ENCODE measurements around the gene ENTPD5. TPM values are rescaled to one million over a fixed set of nuclear protein-coding genes. Genes with fewer than 3 reads are reported as not detected.
"Not testable (repeated sequence)": the region's sequence is repeated elsewhere in the genome, so short reads cannot be mapped to it uniquely, and the experiment has no call there.

ENTPD5 gene
- total and polyA plus RNA-seq, 2 donors (not counting 3 experiments of a cell fraction or from before 2014, with no cell fraction given): 8.4 to 13.0 TPM

- TF ChIP-seq JUN (IDR thresholded peaks at IDR 0.05; ENCODE audit: borderline replicate concordance, insufficient read depth, insufficient read length, low read depth): no peak
- no peak for TF ChIP-seq GATA2 (IDR thresholded peaks at IDR 0.05; ENCODE audit: insufficient read depth, insufficient read length, low read depth, low read length)
- TF ChIP-seq POLR2A (IDR thresholded peaks at IDR 0.05; ENCODE audit: low read depth, low read length): no peak
- no peak for TF ChIP-seq FOS (IDR thresholded peaks at IDR 0.05; ENCODE audit: borderline replicate concordance, insufficient read depth, low read length)
- TF ChIP-seq, protein P1, sequence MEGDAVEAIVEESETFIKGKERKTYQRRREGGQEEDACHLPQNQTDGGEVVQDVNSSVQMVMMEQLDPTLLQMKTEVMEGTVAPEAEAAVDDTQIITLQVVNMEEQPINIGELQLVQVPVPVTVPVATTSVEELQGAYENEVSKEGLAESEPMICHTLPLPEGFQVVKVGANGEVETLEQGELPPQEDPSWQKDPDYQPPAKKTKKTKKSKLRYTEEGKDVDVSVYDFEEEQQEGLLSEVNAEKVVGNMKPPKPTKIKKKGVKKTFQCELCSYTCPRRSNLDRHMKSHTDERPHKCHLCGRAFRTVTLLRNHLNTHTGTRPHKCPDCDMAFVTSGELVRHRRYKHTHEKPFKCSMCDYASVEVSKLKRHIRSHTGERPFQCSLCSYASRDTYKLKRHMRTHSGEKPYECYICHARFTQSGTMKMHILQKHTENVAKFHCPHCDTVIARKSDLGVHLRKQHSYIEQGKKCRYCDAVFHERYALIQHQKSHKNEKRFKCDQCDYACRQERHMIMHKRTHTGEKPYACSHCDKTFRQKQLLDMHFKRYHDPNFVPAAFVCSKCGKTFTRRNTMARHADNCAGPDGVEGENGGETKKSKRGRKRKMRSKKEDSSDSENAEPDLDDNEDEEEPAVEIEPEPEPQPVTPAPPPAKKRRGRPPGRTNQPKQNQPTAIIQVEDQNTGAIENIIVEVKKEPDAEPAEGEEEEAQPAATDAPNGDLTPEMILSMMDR (IDR thresholded peaks at IDR 0.05; ENCODE audit: extremely low read depth in 1 of 2, insufficient read depth in 1 of 2, low read depth in 1 of 2, low read length in 2 of 2): no peak
- no peak for TF ChIP-seq POLR2AphosphoS5 (IDR thresholded peaks at IDR 0.05; ENCODE audit: insufficient read depth, low read depth, low read length)
- TF ChIP-seq MYC (IDR thresholded peaks at IDR 0.05; ENCODE audit: low read depth, low read length): no peak
- TF ChIP-seq EZH2 (IDR thresholded peaks at IDR 0.05; ENCODE audit: borderline replicate concordance, low read depth, low read length, severe bottlenecking): no peak
- TF ChIP-seq MAX (IDR thresholded peaks at IDR 0.05; ENCODE audit: insufficient read depth, insufficient read length): no peak
- Histone ChIP-seq H3K9me1 (replicated peaks; ENCODE audit: control insufficient read depth, extremely low read depth, insufficient read depth, low read length) (no peaks in the 10 kb centered on the region), H2AFZ (ENCODE audit: low read depth, low read length) (no peak overlapping the region), H3K79me2 (ENCODE audit: control insufficient read depth, insufficient read depth, low read length) (no peaks in the 10 kb centered on the region), H3K4me3 (replicated peaks in 1 of 3; ENCODE audit: insufficient read depth in 1 of 3, low read depth in 1 of 3, low read length in 3 of 3) (no peak overlapping the region), H3K4me1 (ENCODE audit: control insufficient read depth, extremely low read depth, insufficient read depth, low read length) (no peaks in the 10 kb centered on the region), H3K27me3 (ENCODE audit: control insufficient read depth in 2 of 2, insufficient read depth in 2 of 2, low read length in 2 of 2) (no peaks in the 10 kb centered on the region), H3K9ac (replicated peaks; ENCODE audit: extremely low read depth, insufficient read depth, low read length) (no peak overlapping the region), H3K27ac (ENCODE audit: insufficient read depth, low read depth, low read length) (no peak overlapping the region), H3K36me3 (ENCODE audit: control insufficient read depth in 2 of 2, extremely low read depth in 1 of 2, insufficient read depth in 2 of 2, low read length in 2 of 2) (no peaks in the 10 kb centered on the region), H4K20me1 (replicated peaks; ENCODE audit: control insufficient read depth, extremely low read depth, insufficient read depth, low read length) (no peaks in the 10 kb centered on the region), H3K4me2 (ENCODE audit: insufficient read depth, low read length) (no peak overlapping the region), H3K9me3 (replicated peaks; ENCODE audit: control insufficient read depth, insufficient read depth, low read length) (no peaks in the 10 kb centered on the region)
- dilution Hi-C loops (cut with MboI; ENCODE audit: extremely low pct_ligation_motif_present, low sequenced_read_pairs) (no loop called here), intact Hi-C loops (cut with micrococcal nuclease) (no loop called here)
- FAIRE-seq (no peak), DNase-seq (ENCODE audit: low read depth, low spot score) (no peak)
- CTCF ChIA-PET: no interaction called here
- POLR2A ChIA-PET: no interaction called here
- BruUV-seq (replicated peaks): no TSS peak
These were observed 23.1 kb downstream of the ENTPD5 start for GRCh38 chr14:73995977-73996378.

DNA sequence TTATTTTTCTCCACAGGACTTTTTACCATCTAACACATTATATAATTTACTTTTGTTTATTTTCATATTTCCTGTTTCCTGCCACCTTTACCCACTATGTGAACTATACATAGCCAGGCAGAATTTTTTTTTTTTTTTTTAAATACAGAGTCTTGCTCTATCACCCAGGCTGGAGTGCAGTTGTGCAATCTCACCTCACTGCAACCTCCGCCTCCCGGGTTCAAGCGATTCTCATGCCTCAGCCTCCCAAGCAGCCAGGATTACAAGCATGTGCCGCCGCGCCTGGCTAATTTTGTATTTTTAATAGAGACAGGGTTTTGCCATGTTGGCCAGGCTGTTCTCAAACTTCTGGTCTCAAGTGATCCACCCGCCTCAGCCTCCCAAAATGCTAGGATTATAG is 24.2 kb downstream of the ENTPD5 start:
- CTCF ChIA-PET; H3K9me3 ChIP-seq (replicated peaks; ENCODE audit: control insufficient read depth, insufficient read depth, low read length); H3K36me3 ChIP-seq (ENCODE audit: control insufficient read depth in 2 of 2, extremely low read depth in 1 of 2, insufficient read depth in 2 of 2, low read length in 2 of 2); H3K27ac ChIP-seq (ENCODE audit: insufficient read depth, low read depth, low read length); H3K79me2 ChIP-seq (ENCODE audit: control insufficient read depth, insufficient read depth, low read length); H3K27me3 ChIP-seq (ENCODE audit: control insufficient read depth in 2 of 2, insufficient read depth in 2 of 2, low read length in 2 of 2); H3K4me2 ChIP-seq (ENCODE audit: insufficient read depth, low read length); H2AFZ ChIP-seq (ENCODE audit: low read depth, low read length); POLR2A ChIA-PET; H4K20me1 ChIP-seq (replicated peaks; ENCODE audit: control insufficient read depth, extremely low read depth, insufficient read depth, low read length); H3K4me3 ChIP-seq (replicated peaks in 1 of 3; ENCODE audit: insufficient read depth in 1 of 3, low read depth in 1 of 3, low read length in 3 of 3); dilution Hi-C loops (cut with MboI; ENCODE audit: extremely low pct_ligation_motif_present, low sequenced_read_pairs); intact Hi-C loops (cut with micrococcal nuclease); H3K9ac ChIP-seq (replicated peaks; ENCODE audit: extremely low read depth, insufficient read depth, low read length); H3K4me1 ChIP-seq (ENCODE audit: control insufficient read depth, extremely low read depth, insufficient read depth, low read length); DNase-seq (ENCODE audit: low read depth, low spot score); BruUV-seq (replicated peaks); H3K9me1 ChIP-seq (replicated peaks; ENCODE audit: control insufficient read depth, extremely low read depth, insufficient read depth, low read length); FAIRE-seq: not testable (repeated sequence)
